IPS DF 4.7 (cell line): Measurements from ENCODE around the gene CTCFL.

Experiments used
- DNase-seq: peaks from one replicate; pipeline ENCODE4 v3.0.0-alpha.2; 2013; ENCODE audit warnings: low spot score; ENCODE audit errors: extremely low read depth

The CTCFL gene

GRCh38 chr20:57524511-57525176 is at the start of gene CTCFL:
Gene CTCFL, minus strand, starts transcription at chr20:57525140. Its CDS starts 935 bp downstream, at chr20:57524205.
- DNase-seq = no peak

GRCh38 chr20:57573894-57574293 is 49.0 kb upstream of the CTCFL start:
- DNase-seq = no peak

GRCh38 chr20:57573242-57573641 is 48.3 kb upstream of the CTCFL start:
- DNase-seq = no peak

GRCh38 chr20:57571782-57572416 is 47.0 kb upstream of the CTCFL start:
- DNase-seq = no peak

- DNase-seq = no peak
Measured at GRCh38 chr20:57570920-57571319, 46.0 kb upstream of the CTCFL start.

GRCh38 chr20:57570145-57570850 is 45.4 kb upstream of the CTCFL start:
- no peak for DNase-seq

GRCh38 chr20:57568960-57569359 is 44.0 kb upstream of the CTCFL start:
- DNase-seq = no peak

GRCh38 chr20:57568088-57568896 is 43.4 kb upstream of the CTCFL start:
- DNase-seq = no peak

- no peak for DNase-seq
Measured at GRCh38 chr20:57567471-57568079, 42.6 kb upstream of the CTCFL start.

- no peak for DNase-seq
Measured at GRCh38 chr20:57566803-57567459, 42.0 kb upstream of the CTCFL start.

- DNase-seq = no peak
Measured at GRCh38 chr20:57566399-57566798, 41.5 kb upstream of the CTCFL start.

- DNase-seq = no peak
Measured at GRCh38 chr20:57564951-57565642, 40.2 kb upstream of the CTCFL start.

- DNase-seq = no peak
Measured at GRCh38 chr20:57564180-57564802, 39.4 kb upstream of the CTCFL start.

- DNase-seq = no peak
Measured at GRCh38 chr20:57563522-57563921, 38.6 kb upstream of the CTCFL start.

- no peak for DNase-seq
Measured at GRCh38 chr20:57562541-57563465, 37.9 kb upstream of the CTCFL start.

- DNase-seq = no peak
Measured at GRCh38 chr20:57561356-57562279, 36.7 kb upstream of the CTCFL start.

GRCh38 chr20:57560554-57561355 is 35.8 kb upstream of the CTCFL start, which contains the start of gene PCK1:
Gene PCK1, plus strand, starts transcription at chr20:57561110. Its CDS starts 302 bp downstream, at chr20:57561412.
- no peak for DNase-seq
